Heart left ventricle (tissue), 13 donors: ENCODE results near the gene KLHDC7B.

ENCODE experiments used
- CTCF ChIP-seq, 12 donors: fragments of 200-600 bp; sonication (generic) in 4 of 12; IDR thresholded peaks; one replicate each; pipeline versions ENCODE4 v1.5.0 to v1.8.0; 2018 to 2022; ENCODE audit warnings: antibody characterized with exemption in 12 of 12, mild to moderate bottlenecking in 5 of 12
- POLR2A ChIP-seq, 2 donors: fragments of 450-650 bp; IDR thresholded peaks; one replicate each; pipeline ENCODE4 v1.6.1; 2017; ENCODE audit warnings: antibody characterized with exemption in 2 of 2, mild to moderate bottlenecking in 2 of 2, moderate library complexity in 2 of 2
- donor health status: ischemic (EF 13 %, LVEDD 7.1; RV severe dilation, severe dysfunction).
- donor health status: DM: no; HTN: yes; CAD: no.
- donor health status: DM: no; HTN: no; CAD: no.
- donor health status: ischemic (EF 25% LVEDD 6.9; RV normal size, moderate dysfunction).
- donor health status: ischemic (EF 25% LVEDD 5.7; RV mildly dilated, moderate dysfunction).
- donor health status: ischemic (EF 35%, LVEDD 5.7; RV mildly dilated, moderate dysfunction).
- donor health status: nonischemic (EF 11% LVEDD 7.7; RV severe dilation, severe dysfunction).
- donor health status: DM: yes; HTN: yes; CAD: no.
- donor health status: PGD.
- donor health status: ischemic (EF 29% LVEDD 5.4; RV normal size, mild dysfunction).
- donor health status: nonischemic (EF 23%, LVEDD 6.1; RV moderate dilation, normal function).

- TF ChIP-seq CTCF (IDR thresholded peaks at IDR 0.05), result no peak
- no peak for TF ChIP-seq POLR2A (IDR thresholded peaks at IDR 0.05)
These were observed 34.1 kb downstream of the KLHDC7B start for GRCh38 chr22:50579752-50580151.
